Right lobe of liver (tissue), 6 donors: ENCODE data around the gene CTNNBIP1. TPM values are rescaled to one million over a fixed set of nuclear protein-coding genes. Genes with fewer than 3 reads are reported as not detected.

Experiments
- ATAC-seq, 4 donors: fragments of 200-7000 bp; cut with Tn5 transposase; one replicate each; pipeline ENCODE4 v1.9.1; 2020; ENCODE audit warnings: mild to moderate bottlenecking in 4 of 4, moderate library complexity in 4 of 4
- DNase-seq, 3 donors: peaks; one replicate each; pipeline ENCODE4 v3.0.0-alpha.2; 2020
- H3K27ac ChIP-seq, 3 donors: fragments of 200-600 bp; one replicate each; pipeline ENCODE4 v1.8.0; 2022
- H3K27me3 ChIP-seq, 2 donors: fragments of 200-600 bp; one replicate each; pipeline ENCODE4 v1.8.0; 2022
- H3K36me3 ChIP-seq, 4 donors: fragments of 200-600 bp; sonication (generic) in 1 of 4; one replicate each; pipeline versions ENCODE4 v1.5.1 to v1.8.0; 2017 to 2022; ENCODE audit warnings: control low read depth in 1 of 4
- H3K4me1 ChIP-seq, 4 donors: fragments of 200-600 bp; sonication (generic) in 1 of 4; one replicate each; pipeline versions ENCODE4 v1.5.1 to v1.8.0; 2017 to 2022; ENCODE audit warnings: control low read depth in 1 of 4
- H3K4me3 ChIP-seq, 3 donors: fragments of 200-600 bp; one replicate each; pipeline ENCODE4 v1.8.0; 2022
- H3K9me3 ChIP-seq, 4 donors: fragments of 200-600 bp; sonication (generic) in 1 of 4; one replicate each; pipeline versions ENCODE4 v1.5.1 to v1.8.0; 2017 to 2022; ENCODE audit warnings: control low read depth in 1 of 4
- POLR2A ChIP-seq: fragments of 450-650 bp; IDR thresholded peaks from one replicate; pipeline ENCODE4 v1.6.1; 2017; ENCODE audit warnings: antibody characterized with exemption, mild to moderate bottlenecking
- WGBS: methylation state at CpG from one replicate; pipeline ENCODE4 v1.1.6; 2018; ENCODE audit warnings: low coverage, low lambda C conversion rate; ENCODE audit not compliant: insufficient coverage; ENCODE audit errors: missing lambda C conversion rate; 5-methylcytosine and 5-hydroxymethylcytosine counted together
- intact Hi-C, 2 donors: fragments of 100-400 bp; cut with DNase I; formaldehyde crosslinking; loops; one replicate each; pipeline versions ENCODE4 v1.11.2 to v1.14.1; 2022
- total RNA-seq, 6 experiments: library from RNA; depleted of rRNA in 2 of 6; stranded (reverse); fragments of >200 nt in 2 of 6; fragmentation: NEBNext Ultra II Directional in 3 of 6; extraction: Animal tissue kit (Norgen Biotek cat#: 25700) in 3 of 6; gene quantifications; one replicate each; pipeline versions ENCODE4 v1.1.0 to v1.2.4, GENCODE V29; 2016 to 2023
- TF ChIP-seq, protein P1 (sequence below), 4 donors: fragments of 200-600 bp in 3 of 4; fragments of 450-650 bp in 1 of 4; IDR thresholded peaks; one replicate each; pipeline versions ENCODE4 v1.5.1 to v1.8.0; 2016 to 2022; ENCODE audit warnings: antibody characterized with exemption in 4 of 4, mild to moderate bottlenecking in 2 of 4
- donor health status: DM: no; HTN: yes; CAD: no.
- donor health status: DM: no; HTN: no; CAD: no.
- donor health status: DM: no; HTN: no; CAD: no.
- donor health status: DM: no; HTN: yes; CAD: no.
- donor health status: DM: no; HTN: yes; CAD: no.

The CTNNBIP1 gene
- total RNA-seq, 6 experiments from 2014 or later: 8.0 to 19.2 (median 10.0) TPM

DNA sequence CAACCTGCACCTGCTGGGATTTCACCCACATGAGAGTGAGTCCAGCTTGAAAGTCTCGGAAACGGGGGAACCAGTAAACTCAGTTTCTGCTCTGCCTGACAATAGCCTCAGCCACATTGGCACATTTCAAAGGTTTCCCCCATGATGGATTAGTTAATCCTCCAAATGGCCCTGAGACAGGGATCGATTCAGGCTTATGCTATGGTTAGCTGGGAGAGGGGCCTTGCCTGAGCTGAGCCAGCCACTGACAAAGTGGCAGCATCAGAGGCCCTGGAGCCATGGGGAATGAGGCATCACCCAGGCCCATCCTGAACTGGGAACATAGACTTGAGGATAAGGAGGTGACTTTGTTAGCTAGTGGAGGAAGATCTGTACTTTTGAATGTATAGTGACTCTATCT, 83.5 kb downstream of the CTNNBIP1 start:
- TF ChIP-seq, protein P1, sequence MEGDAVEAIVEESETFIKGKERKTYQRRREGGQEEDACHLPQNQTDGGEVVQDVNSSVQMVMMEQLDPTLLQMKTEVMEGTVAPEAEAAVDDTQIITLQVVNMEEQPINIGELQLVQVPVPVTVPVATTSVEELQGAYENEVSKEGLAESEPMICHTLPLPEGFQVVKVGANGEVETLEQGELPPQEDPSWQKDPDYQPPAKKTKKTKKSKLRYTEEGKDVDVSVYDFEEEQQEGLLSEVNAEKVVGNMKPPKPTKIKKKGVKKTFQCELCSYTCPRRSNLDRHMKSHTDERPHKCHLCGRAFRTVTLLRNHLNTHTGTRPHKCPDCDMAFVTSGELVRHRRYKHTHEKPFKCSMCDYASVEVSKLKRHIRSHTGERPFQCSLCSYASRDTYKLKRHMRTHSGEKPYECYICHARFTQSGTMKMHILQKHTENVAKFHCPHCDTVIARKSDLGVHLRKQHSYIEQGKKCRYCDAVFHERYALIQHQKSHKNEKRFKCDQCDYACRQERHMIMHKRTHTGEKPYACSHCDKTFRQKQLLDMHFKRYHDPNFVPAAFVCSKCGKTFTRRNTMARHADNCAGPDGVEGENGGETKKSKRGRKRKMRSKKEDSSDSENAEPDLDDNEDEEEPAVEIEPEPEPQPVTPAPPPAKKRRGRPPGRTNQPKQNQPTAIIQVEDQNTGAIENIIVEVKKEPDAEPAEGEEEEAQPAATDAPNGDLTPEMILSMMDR (IDR thresholded peaks at IDR 0.05): no peak
- no peak for TF ChIP-seq POLR2A
- H3K4me3 ChIP-seq: no peak overlapping the region
- H3K27me3 ChIP-seq: no peaks in the 10 kb centered on the region
- ATAC-seq: no peak
- intact Hi-C loops: no loop called here
- no peaks in the 10 kb centered on the region for H3K36me3 ChIP-seq
- H3K4me1 ChIP-seq: peaks cover 0 to 21% (median 0%) of the 10 kb centered on the region in 4 donors
- WGBS: 100% methylated on average over 2 of the region's 3 CpGs
- H3K9me3 ChIP-seq: no peaks in the 10 kb centered on the region
- H3K27ac ChIP-seq: no peak overlapping the region
- DNase-seq: no peak

DNA sequence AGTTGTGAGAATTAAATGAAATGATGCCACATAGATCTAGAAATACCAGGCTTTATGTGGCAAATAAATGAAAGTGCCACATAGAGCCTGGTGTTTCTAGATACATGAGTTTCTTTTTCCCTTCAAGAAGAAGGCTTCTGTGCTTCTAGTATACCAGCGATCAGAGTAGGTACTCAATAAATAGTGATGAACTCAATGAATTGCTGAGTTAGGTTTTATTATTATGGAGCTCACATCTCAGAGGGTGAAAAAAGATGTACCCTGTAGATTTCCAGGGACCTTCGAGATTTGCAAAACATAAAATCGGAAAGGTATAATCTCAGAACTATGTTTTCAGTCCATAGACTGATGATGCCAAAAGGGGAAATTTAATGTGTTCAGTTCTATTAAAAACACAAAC, 84.0 kb downstream of the CTNNBIP1 start:
- no peaks in the 10 kb centered on the region for H3K36me3 ChIP-seq
- H3K27me3 ChIP-seq: no peaks in the 10 kb centered on the region
- H3K4me1 ChIP-seq: peaks cover 0 to 21% (median 0%) of the 10 kb centered on the region in 4 donors
- 84% methylated on average over 3 of the region's 3 CpGs for WGBS
- DNase-seq: no peak
- intact Hi-C loops: no loop called here
- TF ChIP-seq, protein P1 (IDR thresholded peaks at IDR 0.05): no peak
- TF ChIP-seq POLR2A: no peak
- no peak overlapping the region for H3K4me3 ChIP-seq
- H3K9me3 ChIP-seq: no peaks in the 10 kb centered on the region
- ATAC-seq: no peak
- no peak overlapping the region for H3K27ac ChIP-seq

DNA sequence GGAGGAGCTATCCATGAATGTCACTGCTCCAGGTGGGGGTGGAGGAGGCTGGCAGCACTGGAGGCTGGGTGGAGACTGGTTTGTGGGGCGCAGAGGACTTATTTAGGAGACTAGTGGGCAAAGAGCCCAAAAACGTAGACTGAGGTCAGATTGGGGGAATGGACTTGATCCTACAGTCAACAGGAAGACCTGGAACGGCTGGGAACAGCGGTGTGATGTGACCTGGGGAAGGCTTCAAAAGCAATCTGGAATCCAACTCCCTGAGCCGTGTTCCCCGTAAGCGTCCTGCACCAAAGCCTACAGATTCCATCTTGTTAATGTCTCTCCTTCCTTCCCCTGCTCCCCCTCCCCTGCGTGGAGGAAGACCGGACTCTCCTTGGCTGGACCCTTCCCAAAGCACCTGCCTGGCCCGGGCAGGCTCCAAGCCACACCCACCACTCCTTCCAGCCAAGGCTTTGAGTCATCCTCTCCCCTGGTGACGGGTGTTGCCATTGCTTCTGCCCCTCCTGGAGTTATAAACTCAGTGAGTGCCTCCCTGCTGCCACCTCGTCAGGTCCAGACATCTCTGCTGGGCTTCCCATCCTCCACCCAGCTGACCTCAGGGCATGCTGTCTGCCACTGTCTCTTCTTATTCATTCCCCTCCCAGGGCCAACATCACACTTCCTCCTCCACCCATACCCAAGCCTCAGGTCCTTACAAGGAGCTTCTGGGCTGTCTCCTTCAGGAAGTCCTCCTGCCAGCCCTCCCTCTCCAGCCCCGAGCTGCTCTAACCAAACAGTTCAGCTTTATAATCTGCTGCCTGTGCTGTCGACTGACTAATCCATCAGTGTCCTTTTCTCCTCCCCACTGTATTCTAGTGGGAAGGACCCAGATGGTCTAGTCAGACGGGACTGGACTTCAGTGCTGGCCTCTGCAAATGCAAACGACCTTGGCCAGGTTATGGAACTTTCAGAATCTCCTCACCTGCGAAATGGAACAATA, 84.7 kb downstream of the CTNNBIP1 start:
- no peak overlapping the region for H3K4me3 ChIP-seq
- ATAC-seq: peak; percentile 37 to 82 (median 51)
- no peak for TF ChIP-seq POLR2A
- TF ChIP-seq, protein P1 (IDR thresholded peaks at IDR 0.05): no peak
- no peak overlapping the region for H3K27ac ChIP-seq
- WGBS: 23% methylated on average over 11 of the region's 17 CpGs
- peak in 2 of 3 donors; percentile 52 to 64 for DNase-seq
- peaks cover 0 to 21% (median 0%) of the 10 kb centered on the region in 4 donors for H3K4me1 ChIP-seq
- H3K36me3 ChIP-seq: no peaks in the 10 kb centered on the region
- intact Hi-C loops: no loop called here
- no peaks in the 10 kb centered on the region for H3K27me3 ChIP-seq
- H3K9me3 ChIP-seq: no peaks in the 10 kb centered on the region

DNA sequence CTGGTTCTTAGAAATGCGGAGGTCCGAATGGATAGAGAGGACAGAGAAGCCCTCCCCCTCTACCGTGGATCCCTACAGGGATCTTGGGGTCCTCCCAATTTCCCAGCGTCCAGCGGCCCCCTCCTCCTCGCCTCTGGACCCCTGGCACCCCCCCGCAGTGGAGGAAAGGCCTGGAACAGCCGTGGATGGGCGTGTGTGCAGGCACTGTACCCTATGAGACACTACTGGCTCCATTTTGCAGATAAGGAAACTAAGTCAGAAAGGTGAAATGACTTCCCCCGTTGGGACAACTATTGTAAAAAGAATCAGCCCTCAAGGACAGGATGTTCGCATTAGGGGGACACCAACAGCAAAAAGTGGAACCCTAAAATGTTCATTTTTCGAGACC, 85.4 kb downstream of the CTNNBIP1 start:
- no peaks in the 10 kb centered on the region for H3K9me3 ChIP-seq
- TF ChIP-seq, protein P1 (IDR thresholded peaks at IDR 0.05): no peak
- TF ChIP-seq POLR2A: no peak
- ATAC-seq (peak in 1 of 4 donors; percentile 5), DNase-seq (no peak)
- intact Hi-C loops: no loop called here
- peak overlapping the region in 2 of 3 donors; percentile 58 to 82 for H3K4me3 ChIP-seq
- peaks cover 0 to 21% (median 0%) of the 10 kb centered on the region in 4 donors for H3K4me1 ChIP-seq
- H3K27me3 ChIP-seq: no peaks in the 10 kb centered on the region
- WGBS: 36% methylated on average over 5 of the region's 12 CpGs
- H3K27ac ChIP-seq: no peak overlapping the region
- no peaks in the 10 kb centered on the region for H3K36me3 ChIP-seq
